ENCODE data around the gene CAMK1D.
"Not testable (repeated sequence)": the region's sequence is repeated elsewhere in the genome, so short reads cannot be mapped to it uniquely, and the experiment has no call there.

The CAMK1D gene

DNA sequence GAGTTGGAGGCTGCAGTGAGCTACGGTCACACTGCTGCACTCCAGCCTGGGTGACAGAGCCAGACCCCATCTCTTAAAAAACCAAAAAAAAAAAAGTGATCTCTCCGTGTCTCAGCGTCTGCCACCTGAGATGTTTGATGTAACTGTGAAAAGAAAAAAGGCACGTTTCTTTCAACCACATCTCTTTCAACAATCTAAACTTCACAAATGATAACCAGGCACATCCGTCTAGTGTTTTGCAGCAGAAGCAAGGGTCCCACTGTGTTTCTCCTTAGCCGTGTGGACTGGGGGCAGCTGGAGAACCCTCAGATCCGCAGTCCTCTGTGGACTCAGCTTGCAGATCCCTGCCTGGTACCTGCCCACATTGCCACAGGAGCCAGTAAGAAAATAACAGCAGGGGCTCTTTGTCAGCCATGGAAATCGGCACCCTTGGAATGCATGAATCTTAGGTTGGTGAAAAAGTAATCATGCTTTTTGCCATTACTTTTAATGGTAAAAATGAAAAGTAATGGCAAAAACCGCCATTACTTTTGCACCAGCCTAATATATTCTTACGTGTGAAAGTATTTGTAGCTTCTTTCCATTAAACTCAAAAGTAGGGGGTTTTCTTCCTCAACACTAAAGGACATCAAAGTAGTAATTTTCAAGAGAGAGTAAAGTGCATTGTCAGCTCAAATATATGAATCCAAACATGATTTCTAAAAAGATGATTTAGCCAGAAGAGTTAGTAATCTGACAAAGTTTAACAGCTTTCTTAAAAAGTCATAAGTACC lies 375.6 kb downstream of the CAMK1D start:
- DNase-seq (ENCODE audit: low read depth), result no peak

DNA sequence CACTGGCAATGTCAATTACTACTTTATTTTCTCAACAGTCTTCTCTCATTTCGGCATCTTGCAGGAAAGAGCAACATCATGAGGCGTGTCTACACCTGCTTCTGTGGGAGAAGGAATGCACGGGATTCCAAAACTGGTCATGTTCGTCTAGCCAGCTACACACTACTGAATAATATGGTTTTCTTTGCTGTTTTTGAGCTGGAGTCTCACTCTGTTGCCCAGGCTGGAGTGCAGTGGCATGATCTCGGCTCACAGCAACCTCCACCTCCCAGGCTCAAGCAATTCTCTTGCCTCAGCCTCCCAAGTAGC lies 376.2 kb downstream of the CAMK1D start:
- not testable (repeated sequence) for DNase-seq (ENCODE audit: low read depth)

DNA sequence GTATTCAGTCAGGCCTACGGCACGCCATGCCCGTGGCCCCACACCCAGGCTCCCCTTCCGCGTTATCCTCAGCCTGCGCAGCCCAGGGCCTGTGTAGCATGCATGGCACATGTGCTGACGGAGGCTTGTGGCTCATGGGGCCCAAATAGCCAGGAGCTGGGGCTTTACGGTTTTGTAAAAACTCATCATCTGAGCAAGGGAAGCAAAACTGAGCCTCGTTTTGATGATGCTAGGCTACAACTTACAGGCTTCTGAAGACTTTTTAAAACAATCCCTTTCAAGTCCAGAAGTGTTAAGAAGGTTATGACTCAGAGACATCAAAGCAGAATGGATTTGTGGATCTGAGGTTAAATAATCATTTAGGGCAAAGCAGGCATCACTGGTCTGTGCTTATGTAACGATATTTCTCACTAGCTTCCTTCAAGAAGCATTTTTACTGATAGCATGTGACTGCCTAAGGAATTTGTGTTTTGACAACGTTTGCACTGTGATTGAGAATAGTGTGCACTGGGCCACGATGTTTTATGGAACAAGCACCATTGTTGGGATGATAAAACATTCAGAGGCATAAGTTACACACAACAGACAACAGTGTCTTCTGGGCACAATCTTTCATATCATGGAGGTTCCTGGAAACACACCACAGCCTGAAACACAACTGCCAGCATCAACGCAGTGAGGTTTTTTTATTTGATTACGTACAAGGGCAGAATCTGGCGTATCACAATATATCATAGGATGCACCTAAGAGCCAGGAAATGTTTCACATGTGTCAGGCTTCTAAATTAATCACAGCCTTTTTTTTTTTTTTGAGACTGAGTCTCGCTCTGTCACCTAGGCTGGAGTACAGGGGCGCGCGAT lies 377.9 kb downstream of the CAMK1D start:
- no peak for DNase-seq (ENCODE audit: low read depth)

DNA sequence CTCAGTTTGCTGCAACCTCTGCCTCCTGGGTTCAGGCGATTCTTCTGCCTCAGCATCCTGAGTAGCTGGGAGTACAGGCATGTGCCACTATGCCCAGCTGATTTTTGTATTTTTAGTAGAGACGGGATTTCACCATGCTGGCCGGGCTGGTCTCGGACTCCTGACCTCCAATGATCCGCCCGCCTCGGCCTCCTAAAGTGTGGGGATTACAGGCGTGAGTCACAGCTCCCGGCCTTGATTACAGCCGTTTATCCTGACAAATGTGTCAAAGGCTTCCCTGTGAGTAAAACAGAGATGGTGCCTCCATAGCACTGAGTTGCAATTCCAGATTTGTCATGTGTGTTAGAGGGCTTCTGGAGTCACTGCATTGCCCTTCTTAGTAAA lies 378.5 kb downstream of the CAMK1D start:
- DNase-seq (ENCODE audit: low read depth), result no peak

DNA sequence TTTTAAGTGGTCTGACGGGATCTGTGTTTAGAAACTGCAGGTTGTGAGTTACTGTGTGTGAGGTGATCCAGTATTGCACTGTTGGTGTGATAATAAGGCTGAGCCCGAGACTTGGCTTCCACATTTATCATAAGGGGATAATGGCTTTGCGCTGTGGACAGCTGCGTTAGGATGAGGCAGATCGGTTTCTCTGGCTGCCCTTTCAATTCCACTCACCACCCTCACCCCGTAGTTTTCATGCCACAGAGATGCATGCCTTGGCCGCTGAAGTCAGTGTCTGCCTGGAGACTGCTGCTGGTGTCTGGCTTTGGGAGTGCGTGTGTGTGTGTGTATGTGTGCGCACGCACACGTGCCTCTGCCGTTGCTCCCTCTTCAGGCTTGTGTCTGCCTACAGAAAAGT lies 379.1 kb downstream of the CAMK1D start:
- no peak for DNase-seq (ENCODE audit: low read depth)

DNA sequence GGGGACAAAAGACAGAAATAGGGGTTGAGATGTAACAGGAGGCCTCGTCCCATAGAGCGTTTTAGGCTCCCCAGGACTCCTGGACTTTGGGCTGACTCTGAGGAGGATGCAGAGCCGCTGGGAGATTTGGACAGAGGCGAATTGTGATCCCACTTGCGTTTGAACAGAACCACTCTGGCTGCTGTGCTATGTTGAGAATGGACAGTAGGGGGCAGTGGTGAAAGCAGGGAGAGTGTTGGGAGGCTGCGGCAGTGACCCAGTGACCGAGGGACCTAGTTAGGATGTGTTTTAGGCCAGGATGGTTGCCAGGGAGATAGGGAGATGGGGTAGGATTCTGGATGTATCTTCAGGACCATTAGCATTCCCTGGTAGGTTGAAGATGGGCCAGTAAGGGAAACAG lies 380.5 kb downstream of the CAMK1D start:
- no peak for DNase-seq (ENCODE audit: low read depth)

DNA sequence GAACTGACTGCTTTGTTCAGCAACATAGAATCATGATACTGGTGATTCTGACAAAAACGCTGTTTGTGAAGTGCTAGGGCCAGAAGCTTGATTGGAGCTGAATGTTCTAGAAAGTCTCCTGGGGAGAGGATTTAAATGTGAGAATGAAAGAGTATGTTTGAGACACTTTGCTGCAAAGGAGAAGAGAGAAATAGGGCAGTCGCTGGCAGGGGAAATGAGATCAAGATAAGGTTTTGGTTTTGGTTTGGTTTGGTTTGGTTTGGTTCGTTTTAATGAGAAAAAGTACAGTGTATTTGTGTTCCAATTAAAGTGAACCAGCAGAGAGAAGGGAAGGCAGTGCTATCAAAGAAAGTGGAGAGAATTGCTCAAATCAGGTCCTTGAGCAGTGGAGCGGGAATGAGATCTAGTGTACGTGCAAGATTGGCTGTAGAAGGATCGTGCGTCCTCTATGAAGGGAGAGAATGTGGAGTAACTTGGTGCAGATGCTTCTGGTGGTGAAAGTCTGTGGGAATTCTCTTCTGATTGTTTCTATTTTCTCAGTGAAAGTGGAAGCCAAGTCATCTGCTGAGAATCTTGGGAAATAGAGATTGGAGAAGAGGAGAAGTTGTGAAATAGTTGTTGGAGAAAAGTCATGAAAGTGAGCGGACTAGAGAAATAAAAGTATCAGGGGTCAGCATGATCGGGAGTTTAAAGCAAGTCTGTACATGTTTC lies 381.6 kb downstream of the CAMK1D start:
- no peak for DNase-seq (ENCODE audit: low read depth)

DNA sequence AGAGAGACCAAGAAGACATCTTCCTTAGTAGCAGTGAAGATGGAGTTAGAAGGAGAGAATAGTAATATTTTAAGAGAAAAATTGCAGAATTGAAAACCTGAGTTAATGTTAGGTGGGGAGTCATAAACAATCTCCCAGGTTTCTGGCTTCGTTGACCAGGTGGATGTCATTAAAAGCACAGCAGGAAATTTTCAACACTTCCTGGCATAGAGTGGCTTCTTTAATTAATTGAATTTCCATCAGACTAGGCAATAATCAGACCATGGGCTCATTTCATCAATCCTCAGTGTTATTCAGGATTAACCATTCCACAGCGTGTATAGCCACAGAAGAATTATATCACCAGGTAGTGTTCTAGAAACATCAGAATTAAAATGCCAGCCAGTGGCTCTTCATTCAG lies 383.9 kb downstream of the CAMK1D start:
- DNase-seq (ENCODE audit: low read depth), result no peak

DNA sequence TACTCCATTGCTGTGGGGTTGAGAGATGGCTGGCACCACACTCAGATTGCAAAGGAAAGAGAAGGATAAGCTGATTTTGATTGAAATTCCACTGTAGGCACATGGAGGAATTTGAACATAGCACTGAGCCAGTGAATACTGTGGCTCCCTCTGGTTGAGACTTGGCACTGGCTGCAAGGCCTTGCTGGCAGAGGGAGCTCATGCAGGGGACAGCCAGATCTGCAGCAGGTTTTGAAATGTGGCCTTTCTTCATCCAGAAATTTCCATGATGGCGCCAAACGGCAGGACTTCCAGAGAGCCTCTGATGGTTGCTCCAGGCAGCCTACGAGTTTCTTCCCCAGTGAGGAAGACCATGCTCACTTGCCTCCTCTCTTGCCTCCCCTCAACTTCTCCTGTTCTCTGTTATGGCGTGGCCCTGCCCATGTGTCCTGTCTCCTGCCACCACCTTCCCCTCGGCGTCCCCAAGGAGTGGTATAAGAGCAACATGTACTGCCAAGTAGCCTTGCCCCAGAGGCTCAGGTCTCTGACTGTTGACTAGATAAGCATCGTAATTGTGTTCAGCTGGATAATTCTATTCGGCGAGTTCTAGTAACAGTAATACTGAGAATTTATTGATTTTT lies 386.6 kb downstream of the CAMK1D start:
- DNase-seq (ENCODE audit: low read depth), result no peak

DNA sequence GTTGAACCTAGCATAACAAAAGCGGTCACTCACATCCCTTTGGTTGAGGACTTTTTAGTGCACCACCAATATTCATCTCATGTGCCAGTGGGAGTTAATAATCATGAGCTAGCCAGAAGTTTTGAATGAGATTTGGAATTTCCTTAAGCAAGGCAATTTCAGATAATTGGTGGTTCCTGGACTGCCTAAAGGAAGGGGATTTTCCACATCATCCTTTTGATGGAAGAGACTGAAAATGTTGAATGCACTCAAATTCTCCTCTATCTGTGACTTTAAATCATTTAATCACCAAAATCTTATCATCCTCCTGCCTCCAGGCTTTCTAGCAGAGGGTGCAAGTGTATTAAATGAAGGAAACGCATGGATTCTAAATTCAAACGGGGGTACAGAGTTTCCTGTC lies 391.5 kb downstream of the CAMK1D start:
- DNase-seq (ENCODE audit: low read depth), result no peak

DNA sequence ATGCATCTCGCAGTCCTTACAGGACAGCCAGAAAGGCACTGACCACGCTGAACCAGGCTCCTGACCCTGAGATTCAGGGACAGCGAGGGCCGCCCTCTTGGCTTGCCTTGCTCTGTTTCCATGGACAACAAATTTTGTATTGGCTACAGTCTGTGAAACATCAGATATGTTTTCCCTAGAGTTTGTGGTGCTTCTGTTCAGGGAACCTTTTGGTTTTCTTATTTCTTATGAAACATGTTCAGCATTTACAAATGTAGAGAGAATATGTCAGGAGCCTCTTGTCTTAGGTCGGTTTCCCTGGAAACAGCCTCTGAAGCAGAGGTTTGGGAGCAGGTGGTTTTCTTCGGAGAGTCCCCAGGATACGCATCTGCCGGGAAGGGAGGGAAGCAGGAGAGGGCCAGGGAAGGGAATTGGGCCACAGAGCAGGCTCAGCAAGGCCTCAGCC lies 392.0 kb downstream of the CAMK1D start:
- DNase-seq (ENCODE audit: low read depth), result no peak

DNA sequence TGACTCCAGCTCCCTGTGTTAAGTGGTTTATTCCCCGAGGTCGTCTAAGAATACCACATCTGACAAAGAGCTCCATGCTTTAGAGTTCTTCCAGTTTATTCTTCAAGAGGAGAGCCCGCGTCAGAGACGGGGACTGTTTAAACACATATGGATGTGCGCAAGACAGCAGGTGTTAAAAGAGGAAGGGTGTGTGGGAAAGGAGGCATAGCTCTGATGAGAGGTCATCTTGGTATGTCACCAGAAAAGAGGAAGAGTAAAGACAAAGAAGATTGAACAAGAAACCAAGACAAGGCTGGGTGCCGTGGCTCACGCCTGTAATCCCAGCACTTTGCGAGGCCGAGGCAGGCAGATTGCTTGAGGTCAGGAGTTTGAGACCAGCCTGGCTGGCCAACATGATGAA lies 393.4 kb downstream of the CAMK1D start:
- no peak for DNase-seq (ENCODE audit: low read depth)

DNA sequence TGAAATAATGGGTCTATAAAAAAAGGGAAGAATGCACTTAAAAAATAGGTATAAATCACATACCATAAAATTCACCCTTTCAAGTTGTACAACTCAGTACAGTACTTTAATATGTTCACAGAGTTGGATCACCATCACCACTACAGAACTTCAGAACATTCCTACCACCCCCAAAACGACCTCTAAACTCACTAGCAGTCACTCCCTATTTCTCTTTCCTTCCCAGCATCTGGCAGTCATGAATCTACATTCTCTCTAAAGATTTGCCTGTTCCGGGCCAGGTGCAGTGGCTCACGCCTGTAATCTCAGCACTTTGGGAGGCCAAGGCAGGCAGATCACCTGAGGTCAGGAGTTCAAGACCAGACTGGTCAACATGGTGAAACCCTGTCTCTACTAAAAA lies 394.1 kb downstream of the CAMK1D start:
- not testable (repeated sequence) for DNase-seq (ENCODE audit: low read depth)

DNA sequence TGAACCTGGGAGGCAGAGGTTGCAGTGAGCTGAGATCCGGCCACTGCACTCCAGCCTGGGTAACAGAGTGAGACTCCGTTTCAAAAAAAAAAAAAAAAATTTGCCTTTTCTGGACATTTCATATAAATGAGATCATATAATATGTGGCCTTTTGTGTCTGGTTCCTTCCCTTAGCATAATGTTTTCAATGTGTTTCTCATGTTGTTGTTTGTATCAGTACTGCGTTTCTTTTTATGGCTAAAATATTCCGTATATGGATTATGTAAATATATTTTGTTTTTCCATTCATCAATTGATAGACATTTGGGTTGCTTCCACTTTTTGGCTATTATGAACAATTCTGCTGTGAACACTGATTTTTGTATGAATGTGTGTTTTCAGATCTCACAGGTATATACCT lies 394.6 kb downstream of the CAMK1D start:
- no peak for DNase-seq (ENCODE audit: low read depth)

DNA sequence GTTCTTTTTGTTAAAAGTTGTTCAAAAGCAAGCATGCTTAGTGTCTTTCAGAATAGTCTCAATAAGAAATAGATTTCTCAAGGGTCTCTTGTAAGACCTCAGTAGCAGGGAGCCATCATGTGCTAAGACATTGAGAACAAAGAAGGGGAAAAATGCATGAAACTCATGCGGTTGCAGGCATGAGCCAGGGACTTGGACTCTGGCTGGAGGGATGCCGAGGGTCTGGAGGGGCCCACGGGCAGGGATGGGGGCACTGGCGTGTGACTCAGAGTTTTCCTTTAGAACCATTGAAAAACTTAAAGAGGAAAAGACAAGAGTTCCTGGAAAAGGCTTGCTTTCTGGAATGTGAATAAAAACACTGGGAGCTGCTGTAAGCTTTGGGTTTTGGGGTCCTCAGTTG lies 398.8 kb downstream of the CAMK1D start:
- DNase-seq (ENCODE audit: low read depth), result no peak

DNA sequence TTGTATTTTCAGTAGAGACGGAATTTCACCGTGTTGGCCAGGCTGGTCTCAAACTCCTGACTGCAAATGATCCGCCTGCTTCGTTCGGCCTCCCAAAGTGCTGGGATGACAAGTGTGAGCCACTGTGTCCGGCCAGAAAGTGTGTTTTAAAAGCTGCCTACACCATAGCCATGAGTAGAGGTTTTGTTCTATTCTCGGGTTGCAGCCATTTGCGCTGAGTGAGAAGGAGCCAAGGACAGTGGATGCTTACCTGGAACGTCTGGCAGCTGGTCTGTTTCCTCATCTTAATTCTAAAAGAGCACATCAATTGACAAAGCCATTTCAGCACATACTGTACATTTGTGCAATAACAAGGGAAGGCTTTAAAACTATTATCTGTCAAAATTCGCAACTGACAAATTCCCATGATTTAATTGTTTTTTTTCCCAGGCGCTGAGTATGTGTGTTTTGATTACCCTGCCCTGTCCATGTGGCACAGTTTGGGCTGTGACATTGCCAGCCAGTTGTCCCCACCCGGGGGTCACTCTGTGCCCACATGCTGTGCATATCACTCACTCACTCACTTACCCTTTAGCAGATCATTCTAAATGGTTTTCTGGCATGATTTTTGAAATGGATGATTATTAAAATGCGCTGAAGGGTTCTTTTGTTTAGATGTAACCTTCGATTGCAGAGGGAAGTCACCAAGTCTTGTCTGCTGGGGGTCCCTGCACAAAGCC lies 400.6 kb downstream of the CAMK1D start:
- no peak for DNase-seq (ENCODE audit: low read depth)

DNA sequence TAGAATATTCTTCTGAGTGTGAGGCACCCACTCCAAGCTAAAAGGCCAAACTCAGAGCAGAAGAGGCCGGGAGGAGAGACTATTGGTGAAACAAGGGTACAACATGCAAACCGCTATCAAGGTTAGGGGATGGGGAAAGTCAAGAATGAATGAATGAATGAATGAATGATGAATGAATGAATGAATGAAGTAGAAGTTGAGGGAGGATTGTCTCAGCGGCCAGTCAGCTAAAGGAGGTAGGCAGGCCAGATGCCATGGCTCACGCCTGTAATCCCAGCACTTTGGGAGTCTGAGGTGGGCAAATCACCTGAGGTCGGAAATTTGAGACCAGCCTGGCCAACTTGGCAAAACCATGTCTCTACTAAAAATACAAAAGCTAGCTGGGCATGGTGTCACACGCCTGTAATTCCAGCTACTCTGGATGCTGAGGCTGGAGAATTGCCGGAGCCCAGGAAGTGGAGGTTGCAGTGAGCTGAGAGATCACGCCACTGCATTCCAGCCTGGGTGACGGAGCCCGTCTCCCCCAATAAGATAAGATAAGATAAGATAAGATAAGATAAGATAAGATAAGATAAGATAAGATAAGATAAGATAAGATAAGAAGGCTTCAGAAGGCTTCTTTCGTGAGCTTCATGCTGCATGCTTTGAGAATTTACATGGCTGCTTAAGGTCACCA lies 401.3 kb downstream of the CAMK1D start:
- DNase-seq (ENCODE audit: low read depth), result no peak

DNA sequence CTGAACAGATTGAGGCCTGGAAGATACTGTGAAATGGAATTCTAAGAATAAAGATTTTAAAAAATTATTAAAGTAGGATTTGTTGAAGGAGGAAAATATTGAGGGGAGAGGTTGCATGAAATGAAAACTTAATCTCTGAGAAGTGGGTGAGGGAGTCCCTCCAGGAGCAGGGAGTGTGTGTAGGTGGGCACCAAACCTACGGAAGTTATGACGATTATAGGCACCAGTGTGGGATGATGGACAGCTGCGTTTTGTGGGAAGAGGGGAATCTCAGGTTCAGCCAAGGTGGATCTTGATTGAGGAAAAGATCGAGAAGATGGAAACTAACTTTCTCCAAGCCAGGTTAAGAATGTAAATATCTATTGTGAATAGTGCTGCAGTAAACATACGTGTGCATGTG lies 405.7 kb downstream of the CAMK1D start:
- no peak for DNase-seq (ENCODE audit: low read depth)

DNA sequence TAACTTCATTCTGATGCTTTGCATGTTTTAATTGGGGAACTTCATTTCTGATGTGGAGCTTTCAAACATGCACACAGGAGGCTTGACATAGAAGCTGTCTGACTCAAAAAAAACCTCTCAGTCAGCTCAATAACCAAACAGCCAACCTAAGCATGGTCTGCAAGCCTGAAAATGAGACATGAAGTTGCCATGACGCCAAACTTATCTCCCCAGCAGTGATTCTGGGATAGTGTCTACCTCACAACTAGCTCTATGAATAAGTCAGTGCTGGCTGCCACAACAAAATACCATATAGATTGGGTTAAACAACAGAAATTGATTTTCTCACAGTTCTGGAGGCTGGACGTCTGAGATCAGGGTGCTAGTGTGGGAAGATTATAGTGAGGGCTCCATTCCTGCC lies 408.0 kb downstream of the CAMK1D start:
- DNase-seq (ENCODE audit: low read depth), result no peak

DNA sequence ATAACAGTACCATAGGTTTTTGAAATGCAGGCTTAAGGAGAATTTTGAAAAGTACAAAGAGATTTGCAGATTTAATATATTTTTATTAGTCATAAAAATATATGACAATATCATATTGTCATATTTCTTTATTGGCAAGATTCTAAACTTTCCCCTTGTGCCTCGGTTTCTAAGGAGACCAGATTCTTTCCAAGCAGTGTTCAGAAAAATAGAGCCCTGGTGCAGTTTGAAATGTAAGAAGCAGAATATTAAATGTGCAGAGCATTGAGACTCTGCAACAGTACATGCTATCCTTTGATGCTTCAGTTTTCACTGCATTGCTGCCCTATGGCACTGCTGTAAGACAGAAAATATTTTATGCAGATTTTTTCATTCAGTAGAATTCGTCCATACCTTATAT lies 408.9 kb downstream of the CAMK1D start:
- DNase-seq (ENCODE audit: low read depth), result no peak

DNA sequence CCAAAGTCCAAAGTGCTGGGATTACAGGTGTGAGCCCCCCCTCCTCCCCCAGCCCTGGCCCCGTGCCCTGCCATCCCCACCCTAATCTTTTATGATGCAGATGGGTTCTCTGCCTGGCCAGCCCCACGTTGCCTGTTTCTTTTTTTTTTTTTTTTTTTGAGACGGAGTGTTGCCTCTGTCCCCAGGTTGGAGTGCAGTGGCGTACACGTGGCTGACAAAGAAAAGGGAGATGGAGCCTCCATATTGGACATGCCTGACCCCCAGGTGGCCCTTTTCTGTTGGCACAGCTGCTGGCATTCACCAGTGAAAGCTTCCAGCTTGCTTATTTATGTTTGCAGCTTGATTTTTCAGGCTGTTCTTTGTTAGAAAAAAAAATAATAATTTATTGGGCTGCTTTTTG lies 416.9 kb downstream of the CAMK1D start:
- DNase-seq (ENCODE audit: low read depth), result no peak
